Adrenal gland (tissue), 5 donors: ENCODE data around the gene DAB2.

ENCODE experiments used
- POLR2A ChIP-seq, 2 donors: fragments of 450-650 bp; IDR thresholded peaks; one replicate each; pipeline ENCODE4 v1.6.1; 2017; ENCODE audit warnings: antibody characterized with exemption in 2 of 2, mild to moderate bottlenecking in 2 of 2, moderate library complexity in 1 of 2
- TF ChIP-seq, protein P1 (sequence below), 6 experiments: fragments of 450-650 bp in 4 of 6; fragments of 200-600 bp in 2 of 6; sonication (generic) in 1 of 6; IDR thresholded peaks; 1 replicate in 5 of 6; 2 replicates in 1 of 6; pipeline versions ENCODE4 v1.5.1 to v1.8.0; 2016 to 2021; ENCODE audit warnings: antibody characterized with exemption in 6 of 6, mild to moderate bottlenecking in 2 of 6, moderate library complexity in 1 of 6
- donor health status: DM: no; HTN: no; CAD: no.

DNA sequence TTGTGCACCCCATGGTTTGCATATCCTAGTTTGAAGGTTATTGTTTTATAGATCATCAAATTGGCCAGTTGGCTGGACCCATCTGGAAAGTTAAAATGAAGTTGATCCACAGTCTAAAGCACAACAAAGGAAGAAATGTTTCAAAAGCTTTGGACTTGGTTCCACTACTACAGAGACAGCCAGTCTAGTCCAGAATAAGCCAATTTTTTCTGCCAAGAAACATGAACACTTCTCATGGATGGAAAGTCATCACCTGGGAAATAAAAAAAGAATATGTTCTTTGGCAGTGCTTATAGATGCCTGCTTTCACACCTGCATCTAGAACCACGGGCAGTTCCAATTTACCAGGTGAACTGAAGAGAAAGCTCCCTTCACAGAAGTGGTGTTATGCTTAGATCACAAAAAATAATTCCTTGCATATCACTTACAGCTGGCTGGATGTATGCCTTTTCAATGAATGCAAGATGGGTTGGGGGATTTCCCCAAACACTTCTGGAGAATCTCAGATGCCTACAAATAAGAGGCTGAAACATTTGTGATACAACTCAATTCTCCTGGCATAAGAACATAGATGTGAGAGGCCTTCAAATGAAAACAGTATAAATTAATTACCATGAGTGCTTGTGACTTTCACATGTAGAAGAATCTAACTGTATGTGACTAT lies 87.4 kb downstream of the DAB2 start:
- TF ChIP-seq POLR2A (IDR thresholded peaks at IDR 0.05): no peak
- TF ChIP-seq, protein P1, sequence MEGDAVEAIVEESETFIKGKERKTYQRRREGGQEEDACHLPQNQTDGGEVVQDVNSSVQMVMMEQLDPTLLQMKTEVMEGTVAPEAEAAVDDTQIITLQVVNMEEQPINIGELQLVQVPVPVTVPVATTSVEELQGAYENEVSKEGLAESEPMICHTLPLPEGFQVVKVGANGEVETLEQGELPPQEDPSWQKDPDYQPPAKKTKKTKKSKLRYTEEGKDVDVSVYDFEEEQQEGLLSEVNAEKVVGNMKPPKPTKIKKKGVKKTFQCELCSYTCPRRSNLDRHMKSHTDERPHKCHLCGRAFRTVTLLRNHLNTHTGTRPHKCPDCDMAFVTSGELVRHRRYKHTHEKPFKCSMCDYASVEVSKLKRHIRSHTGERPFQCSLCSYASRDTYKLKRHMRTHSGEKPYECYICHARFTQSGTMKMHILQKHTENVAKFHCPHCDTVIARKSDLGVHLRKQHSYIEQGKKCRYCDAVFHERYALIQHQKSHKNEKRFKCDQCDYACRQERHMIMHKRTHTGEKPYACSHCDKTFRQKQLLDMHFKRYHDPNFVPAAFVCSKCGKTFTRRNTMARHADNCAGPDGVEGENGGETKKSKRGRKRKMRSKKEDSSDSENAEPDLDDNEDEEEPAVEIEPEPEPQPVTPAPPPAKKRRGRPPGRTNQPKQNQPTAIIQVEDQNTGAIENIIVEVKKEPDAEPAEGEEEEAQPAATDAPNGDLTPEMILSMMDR (IDR thresholded peaks at IDR 0.05): no peak
